CD1c-positive myeloid dendritic cell (primary cell): ENCODE results near the gene IL17F.

Experiments
- DNase-seq: peaks from one replicate; pipeline ENCODE4 v3.0.0-alpha.2; 2016; ENCODE audit errors: extremely low spot score

Gene IL17F

GRCh38 chr6:52190409-52190808 is 53.9 kb downstream of the IL17F start:
- no peak for DNase-seq

DNA sequence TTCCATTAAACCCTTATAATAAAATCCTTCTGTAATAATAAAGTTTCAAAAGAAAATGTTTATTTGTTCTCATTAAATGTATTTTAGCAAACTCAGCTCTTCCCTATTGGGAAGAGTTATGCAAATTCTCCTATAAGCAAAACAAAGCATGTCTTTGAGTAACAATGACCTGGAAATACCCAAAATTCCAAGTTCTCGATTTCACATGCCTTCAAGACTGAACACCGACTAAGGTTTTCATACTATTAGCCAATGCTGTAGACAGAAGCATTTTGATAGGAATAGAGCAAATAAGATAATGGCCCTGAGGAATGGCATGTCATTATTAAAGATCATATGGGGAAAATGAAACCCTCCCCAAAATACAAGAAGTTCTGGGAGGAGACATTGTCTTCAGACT is 54.3 kb downstream of the IL17F start:
- DNase-seq, result no peak

- no peak for DNase-seq
Measured at GRCh38 chr6:52187098-52187497, 57.2 kb downstream of the IL17F start.
